B cell (primary cell): ENCODE data around the gene RRBP1.

ENCODE experiments used
- EZH2 ChIP-seq: IDR thresholded peaks from 2 replicates; pipeline ENCODE4 v1.6.1; 2012; ENCODE audit warnings: borderline replicate concordance, low read depth, mild to moderate bottlenecking, moderate library complexity, low read length; ENCODE audit not compliant: insufficient read depth, poor library complexity, severe bottlenecking
- TF ChIP-seq, protein P1 (sequence below): fragments of 200-600 bp; IDR thresholded peaks from one replicate; pipeline ENCODE4 v1.8.0; 2022; ENCODE audit warnings: antibody characterized with exemption, mild to moderate bottlenecking

- TF ChIP-seq, protein P1, sequence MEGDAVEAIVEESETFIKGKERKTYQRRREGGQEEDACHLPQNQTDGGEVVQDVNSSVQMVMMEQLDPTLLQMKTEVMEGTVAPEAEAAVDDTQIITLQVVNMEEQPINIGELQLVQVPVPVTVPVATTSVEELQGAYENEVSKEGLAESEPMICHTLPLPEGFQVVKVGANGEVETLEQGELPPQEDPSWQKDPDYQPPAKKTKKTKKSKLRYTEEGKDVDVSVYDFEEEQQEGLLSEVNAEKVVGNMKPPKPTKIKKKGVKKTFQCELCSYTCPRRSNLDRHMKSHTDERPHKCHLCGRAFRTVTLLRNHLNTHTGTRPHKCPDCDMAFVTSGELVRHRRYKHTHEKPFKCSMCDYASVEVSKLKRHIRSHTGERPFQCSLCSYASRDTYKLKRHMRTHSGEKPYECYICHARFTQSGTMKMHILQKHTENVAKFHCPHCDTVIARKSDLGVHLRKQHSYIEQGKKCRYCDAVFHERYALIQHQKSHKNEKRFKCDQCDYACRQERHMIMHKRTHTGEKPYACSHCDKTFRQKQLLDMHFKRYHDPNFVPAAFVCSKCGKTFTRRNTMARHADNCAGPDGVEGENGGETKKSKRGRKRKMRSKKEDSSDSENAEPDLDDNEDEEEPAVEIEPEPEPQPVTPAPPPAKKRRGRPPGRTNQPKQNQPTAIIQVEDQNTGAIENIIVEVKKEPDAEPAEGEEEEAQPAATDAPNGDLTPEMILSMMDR: no peak
- no peak for TF ChIP-seq EZH2
Measured at GRCh38 chr20:17565169-17565845, 116.7 kb downstream of the RRBP1 start.
